NCI-H526 treated with DMSO at 0.1 percent for 48 hours (cell line): ENCODE results near the gene IFNA8.
"Not testable (repeated sequence)": the region's sequence is repeated elsewhere in the genome, so short reads cannot be mapped to it uniquely, and the experiment has no call there.

Experiments
- DNase-seq: peaks from one replicate; lab custom pipeline; 2025; lab: John Stamatoyannopoulos, UW

The IFNA8 gene

GRCh38 chr9:21408817-21409216, at the start of gene IFNA8:
TSS of gene IFNA8 (plus strand) at chr9:21409117. CDS start at chr9:21409177, 60 bp downstream.
- DNase-seq: no peak

GRCh38 chr9:21362287-21362686, 46.6 kb upstream of the IFNA8 start:
- no peak for DNase-seq

- not testable (repeated sequence) for DNase-seq
Observed at GRCh38 chr9:21367169-21367568, 41.7 kb upstream of the IFNA8 start.

- no peak for DNase-seq
Observed at GRCh38 chr9:21367957-21368356, 41.0 kb upstream of the IFNA8 start, which contains the start of gene IFNA13. TSS of gene IFNA13 (minus strand) at chr9:21368057. CDS start at chr9:21368010, 47 bp downstream.

GRCh38 chr9:21371467-21371866, 37.5 kb upstream of the IFNA8 start:
- DNase-seq: not testable (repeated sequence)

GRCh38 chr9:21381448-21382339, 27.2 kb upstream of the IFNA8 start:
- peak; percentile 92 for DNase-seq

- no peak for DNase-seq
Observed at GRCh38 chr9:21383627-21384026, 25.3 kb upstream of the IFNA8 start.

GRCh38 chr9:21385131-21385670, 23.7 kb upstream of the IFNA8 start, which contains the start of gene IFNA2:
TSS of gene IFNA2 (minus strand) at chr9:21385398. CDS start at chr9:21385329, 69 bp downstream.
- no peak for DNase-seq

- peak; percentile 25 for DNase-seq
Observed at GRCh38 chr9:21392270-21392669, 16.6 kb upstream of the IFNA8 start.

GRCh38 chr9:21395778-21396717, 12.9 kb upstream of the IFNA8 start:
- DNase-seq: peak; percentile 45

- DNase-seq: no peak
Observed at GRCh38 chr9:21398955-21399489, 9.9 kb upstream of the IFNA8 start.

GRCh38 chr9:21399956-21400355, 9.0 kb upstream of the IFNA8 start:
- DNase-seq: no peak

GRCh38 chr9:21402386-21403251, 6.3 kb upstream of the IFNA8 start:
- DNase-seq: no peak

- no peak for DNase-seq
Observed at GRCh38 chr9:21404146-21404545, 4.8 kb upstream of the IFNA8 start.

GRCh38 chr9:21412107-21412506, 3.2 kb downstream of the IFNA8 start:
- no peak for DNase-seq

- DNase-seq: no peak
Observed at GRCh38 chr9:21413151-21413550, 4.2 kb downstream of the IFNA8 start.

GRCh38 chr9:21413624-21414023, 4.7 kb downstream of the IFNA8 start:
- DNase-seq: no peak

- no peak for DNase-seq
Observed at GRCh38 chr9:21414220-21414940, 5.5 kb downstream of the IFNA8 start.

- DNase-seq: no peak
Observed at GRCh38 chr9:21415493-21416267, 6.8 kb downstream of the IFNA8 start.
